ENCODE measurements around the gene SOS1.
A peak's percentile ranks its signal among the peaks of the same experiment; 100 is the strongest.
"Not testable (repeated sequence)": the region's sequence is repeated elsewhere in the genome, so short reads cannot be mapped to it uniquely, and the experiment has no call there.

SOS1 gene

DNA sequence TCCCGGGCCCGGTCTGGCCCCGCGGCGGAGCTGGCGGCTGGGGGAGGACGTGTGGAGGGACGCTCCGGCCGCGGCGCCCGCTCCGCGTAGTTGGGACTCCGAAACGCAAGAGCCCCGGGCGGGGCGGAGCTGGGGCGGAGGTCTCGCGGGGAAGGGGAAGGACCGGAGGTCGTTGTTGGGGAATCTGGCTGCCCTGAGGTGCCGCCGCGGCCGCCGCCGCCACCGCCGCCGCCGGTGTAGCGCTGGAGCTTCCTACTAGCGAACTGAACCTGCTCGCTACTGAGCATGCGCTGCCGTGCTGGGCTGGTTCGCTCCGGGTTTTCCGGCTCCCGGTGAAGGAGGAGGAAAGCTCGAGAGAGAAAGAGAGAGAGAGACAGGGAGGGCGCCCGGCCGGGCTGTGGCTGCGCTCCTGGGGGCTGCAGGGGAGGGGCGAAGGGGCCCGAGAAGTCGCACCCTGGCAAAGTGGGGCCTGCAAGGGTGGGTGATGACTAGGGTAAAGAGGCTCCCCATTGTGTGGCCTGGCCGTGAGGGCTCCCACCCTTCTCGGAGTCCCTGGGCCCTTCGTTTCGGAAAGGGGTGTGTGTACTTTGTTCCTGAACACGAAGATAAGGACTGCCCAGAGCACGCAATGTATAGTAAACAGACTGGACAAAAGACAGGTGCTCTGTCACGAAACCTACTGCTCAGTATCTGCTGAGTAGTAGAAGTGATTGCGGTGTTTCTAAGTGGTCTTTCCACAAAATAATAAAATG lies at the start of gene SOS1:
Gene SOS1 (minus strand): TSS at position 281 of the 752 bp plus-strand sequence. CDS start 629 bp downstream, outside the sequence.
- peak; percentile 93 for DNase-seq

DNA sequence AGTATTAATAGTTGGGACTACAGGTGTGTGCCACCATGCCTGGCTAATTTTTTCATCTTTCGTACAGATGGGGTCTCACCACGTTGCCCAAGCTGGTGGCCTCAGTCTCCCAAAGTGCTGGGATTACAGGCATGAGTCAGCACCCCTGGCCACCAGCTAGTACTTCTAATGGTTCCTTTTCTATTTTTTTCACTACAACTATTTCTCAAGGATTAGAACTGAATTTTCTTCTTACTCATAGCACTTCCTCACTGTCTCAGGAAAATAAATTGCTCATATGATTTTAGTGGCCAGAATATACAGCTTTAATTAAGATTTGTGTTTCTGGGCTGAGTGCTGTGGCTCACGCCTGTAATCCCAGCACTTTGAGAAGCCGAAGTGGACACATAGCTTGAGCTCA lies 43.2 kb upstream of the SOS1 start:
- no peak for DNase-seq

DNA sequence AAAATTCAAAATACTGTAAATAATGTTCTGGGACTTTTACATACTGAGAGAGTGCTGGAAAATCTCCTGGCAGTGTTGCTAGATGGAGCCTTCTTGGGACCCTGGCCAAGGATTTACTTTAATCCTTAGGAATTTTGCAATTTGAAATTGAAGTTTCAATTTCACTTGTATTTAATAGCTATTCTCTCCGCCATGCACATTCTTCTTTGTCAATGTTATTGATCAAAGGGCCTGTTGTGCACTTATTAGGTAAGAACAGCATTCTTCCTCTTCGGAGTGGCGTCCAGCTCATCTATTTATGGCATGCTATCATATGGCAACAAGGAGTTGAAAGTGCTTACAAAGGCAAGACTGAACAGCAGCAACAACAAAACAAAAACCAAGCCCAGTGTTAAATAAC lies 40.1 kb upstream of the SOS1 start:
- no peak for DNase-seq

DNA sequence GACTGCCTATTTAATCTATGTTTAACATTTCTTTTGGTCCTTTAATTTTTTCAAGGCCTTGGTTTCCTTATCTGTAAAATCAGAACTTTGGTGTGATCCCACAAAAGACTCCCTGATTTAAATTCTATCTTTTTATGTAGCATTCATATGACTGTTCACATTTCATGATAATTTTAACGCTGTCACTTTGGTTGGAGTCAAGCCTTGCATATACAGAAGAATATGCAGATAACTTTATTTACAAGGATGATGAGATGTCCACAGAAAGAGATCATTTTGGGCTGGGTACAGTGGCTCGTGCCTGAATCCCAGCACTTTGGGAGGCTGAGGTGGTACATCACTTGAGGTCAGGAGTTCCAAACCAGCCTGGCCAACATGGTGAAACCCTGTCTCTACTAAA lies 38.4 kb upstream of the SOS1 start:
- no peak for DNase-seq

DNA sequence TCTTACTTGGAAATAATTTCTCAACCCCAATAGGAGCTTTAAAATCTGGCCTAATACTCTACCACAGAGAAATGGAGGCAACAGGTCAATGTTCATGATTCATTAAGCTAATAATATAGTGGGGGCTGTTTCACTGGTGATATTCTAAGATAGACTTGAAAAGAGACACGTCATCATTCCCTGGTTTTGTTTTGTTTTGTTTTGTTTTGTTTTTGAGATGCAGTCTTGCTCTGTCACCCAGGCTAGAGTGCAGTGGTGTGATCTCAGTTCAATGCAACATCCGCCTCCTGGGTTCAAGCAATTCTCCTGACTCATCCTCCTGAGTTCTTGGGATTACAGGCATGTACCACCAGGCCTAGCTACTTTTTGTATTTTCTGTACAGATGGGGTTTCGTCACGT lies 37.5 kb upstream of the SOS1 start:
- DNase-seq, result no peak

DNA sequence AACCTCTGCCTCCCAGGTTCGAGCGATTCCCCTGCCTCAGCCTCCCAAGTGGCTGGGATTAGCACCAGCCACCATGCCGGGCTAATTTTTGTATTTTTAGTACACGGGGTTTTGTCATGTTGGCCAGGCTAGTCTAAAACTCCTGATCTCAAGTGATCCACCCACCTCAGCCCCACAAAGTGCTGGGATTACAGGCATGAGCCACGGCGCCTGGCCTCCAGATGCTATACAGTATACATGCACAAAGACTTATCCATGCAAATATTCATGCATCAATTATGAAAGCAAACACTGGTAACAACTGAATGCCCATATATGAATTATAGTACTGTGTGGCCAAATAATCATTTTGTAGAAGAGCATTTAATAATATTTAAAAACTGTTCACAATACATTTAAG lies 36.0 kb upstream of the SOS1 start:
- DNase-seq, result no peak

DNA sequence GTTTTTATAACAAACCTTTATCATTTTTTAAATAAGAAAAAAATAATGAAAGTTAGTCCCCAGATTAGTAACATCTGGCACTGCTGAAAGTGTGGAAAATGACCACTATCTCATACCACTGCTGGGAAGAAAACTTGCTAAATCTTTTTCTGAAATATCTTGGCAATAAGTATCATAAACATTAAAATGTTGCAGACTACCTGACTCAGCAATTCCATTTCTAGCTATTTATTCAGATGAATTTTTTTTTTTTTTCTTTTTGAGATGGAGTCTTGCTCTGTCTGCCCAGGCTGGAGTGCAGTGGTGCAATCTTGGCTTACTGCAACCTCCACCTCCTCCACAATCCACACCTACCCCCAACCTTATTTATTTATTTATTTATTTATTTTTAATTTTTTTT lies 35.3 kb upstream of the SOS1 start:
- no peak for DNase-seq

DNA sequence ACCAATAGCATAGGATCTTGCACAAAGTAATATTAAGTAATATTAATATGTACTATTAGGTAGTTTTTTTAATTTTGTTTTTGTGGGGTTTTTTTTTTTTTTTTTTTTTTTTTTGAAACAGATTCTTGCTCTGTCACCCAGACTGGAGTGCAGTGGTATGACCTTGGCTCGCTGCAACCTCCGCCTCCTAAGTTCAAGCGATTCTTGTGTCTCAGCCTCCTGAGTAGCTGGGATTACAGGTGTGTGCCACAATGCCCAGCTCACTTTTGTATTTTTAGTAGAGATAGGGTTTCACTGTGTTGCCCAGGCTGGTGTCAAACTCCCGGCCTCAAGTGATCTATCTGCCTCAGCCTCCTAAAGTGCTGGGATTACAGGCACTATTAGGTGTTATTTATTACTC lies 34.7 kb upstream of the SOS1 start:
- not testable (repeated sequence) for DNase-seq

DNA sequence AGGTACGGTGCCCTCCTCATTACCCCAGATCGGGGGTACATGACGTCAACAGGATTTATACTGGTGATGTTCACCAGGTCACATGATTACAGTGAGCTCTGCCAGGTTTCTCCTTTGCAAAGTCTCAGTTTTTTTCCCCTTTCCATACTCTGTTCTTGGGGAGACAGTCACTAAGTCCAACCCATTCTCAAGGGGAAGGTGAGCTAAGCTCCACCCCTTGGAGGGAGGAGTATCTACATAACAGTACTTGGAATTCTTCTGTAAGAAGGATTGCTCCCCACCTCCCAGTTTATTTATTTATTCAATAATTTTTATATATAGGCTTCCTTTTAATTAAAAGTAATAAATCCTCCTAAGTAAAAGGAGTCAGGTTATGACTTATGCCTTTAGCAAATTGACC lies 34.1 kb upstream of the SOS1 start:
- no peak for DNase-seq

DNA sequence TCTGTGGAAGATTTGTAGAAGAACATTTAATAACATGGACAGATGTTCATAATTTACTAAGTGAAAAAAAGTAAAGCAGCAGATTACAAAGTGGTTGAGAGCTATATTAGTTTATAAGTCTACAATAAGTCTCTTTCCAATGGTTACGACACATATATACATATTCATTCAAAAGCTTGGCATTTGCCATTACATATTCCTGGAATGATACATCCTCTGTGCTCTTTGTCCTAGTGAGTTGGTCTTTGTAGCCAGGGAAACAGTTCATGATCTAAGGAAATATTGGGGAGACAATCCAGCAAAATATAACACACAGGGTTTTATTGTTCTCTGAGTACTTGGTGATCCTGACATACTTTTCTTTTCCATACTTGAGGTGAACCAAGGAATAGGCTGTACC lies 32.5 kb upstream of the SOS1 start:
- DNase-seq, result no peak

DNA sequence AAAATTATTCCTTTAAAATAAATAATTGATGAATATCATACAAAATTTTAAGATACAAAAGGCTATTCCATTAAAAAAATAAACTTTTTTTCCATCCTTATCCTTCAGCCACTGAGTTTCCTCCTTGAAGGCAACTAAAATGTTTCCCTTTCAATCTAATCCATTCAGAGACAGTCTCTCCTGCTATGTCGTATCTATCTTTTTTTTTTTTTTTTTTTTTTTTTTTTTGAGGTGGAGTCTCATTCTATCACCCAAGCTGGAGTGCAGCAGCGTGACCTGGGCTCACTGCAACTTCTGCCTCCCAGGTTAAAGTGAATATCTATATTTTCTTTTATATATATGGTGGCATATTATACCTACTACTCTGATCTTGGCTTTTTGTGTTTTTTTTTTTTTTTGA lies 31.7 kb upstream of the SOS1 start:
- no peak for DNase-seq

DNA sequence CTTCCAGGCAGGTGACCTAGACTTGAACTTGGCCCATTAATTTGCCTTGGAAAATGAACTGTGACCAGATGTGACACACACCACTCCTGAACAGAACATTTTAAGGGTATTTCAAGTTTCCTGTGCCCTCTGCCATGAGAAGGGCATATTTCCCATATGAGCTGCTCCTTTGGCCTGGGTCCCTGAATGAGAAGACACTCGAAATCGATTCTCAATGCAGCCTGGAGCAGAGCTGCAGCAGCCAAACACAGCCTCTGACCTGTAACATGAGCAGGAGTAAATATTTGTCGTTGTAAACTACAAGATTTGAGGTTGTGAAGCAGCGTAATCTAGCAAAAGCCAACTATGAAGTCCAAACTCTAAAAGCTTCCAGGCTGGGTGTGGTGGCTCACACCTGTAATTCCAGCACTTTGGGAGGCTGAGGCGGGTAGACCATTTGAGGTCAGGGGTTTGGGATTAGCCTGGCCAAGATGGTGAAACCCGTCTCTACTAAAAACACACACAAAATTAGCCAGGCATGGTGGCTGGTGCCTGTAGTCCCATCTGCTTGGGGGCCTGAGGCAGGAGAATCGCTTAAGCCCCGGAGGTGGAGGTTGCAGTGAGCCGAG lies 30.1 kb upstream of the SOS1 start:
- no peak for DNase-seq

DNA sequence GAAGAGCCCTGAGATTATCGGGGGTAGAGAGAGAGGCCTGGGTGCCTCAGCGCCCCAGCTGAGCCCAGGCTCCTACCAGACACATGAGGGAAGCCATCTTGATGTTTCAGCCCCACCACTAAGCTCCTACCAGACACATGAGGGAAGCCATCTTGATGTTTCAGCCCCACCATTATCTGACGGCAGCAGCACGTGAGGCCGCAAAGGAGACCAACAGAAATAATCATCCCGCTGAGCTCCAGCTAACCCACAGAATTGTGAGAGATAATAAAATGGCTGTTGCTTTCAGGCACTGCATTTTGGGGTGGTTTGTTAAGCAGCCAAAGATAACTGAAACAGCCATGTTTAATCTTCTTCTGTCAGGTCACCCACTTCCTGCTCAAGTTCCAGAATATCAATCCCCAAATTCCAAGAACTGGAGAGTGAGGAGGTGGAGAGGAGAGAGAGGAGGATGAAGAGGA lies 29.3 kb upstream of the SOS1 start:
- no peak for DNase-seq

DNA sequence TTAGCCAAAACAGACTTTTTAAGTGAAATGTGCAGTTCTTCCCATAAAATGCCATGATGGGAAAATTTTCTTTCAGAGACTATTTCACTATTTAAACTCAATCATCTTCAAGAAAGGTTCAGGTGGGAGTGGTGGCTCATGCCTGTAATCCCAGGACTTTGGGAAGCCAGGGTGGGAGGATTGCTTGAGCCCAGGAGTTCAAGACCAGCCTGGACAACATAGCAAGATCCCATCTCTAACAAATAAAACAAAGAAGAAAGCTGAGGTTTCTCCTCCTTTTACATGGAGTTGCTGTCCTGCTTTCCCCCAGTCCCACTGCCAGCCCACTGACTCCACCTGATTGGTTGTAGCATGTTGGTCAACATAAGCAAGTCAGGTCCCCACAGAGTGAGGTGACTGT lies 25.8 kb upstream of the SOS1 start:
- DNase-seq, result no peak

DNA sequence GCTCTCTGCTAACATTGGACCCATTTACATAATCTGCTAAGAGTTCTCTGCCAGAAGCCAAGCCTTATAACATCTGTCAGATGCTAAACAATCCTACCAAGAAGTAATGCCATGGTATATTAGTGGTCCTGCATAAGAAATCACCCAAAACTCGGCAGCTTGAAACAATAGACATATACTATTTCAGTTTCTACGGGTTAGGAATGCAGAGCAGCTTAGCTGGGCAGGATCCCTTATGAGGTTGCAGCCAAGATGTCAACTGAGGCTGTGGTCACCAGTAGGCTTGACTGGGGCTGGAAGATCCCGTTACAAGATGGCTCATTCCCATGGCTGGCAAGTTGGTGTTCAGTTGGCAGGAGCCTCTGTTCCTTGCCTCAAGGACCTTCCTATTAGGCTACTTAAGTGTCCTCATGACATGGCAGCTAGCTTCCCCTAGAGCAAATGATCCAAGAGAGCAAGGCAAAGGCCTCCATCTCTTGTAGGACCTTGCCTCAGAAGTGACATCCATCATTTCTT lies 25.1 kb upstream of the SOS1 start:
- DNase-seq, result no peak

DNA sequence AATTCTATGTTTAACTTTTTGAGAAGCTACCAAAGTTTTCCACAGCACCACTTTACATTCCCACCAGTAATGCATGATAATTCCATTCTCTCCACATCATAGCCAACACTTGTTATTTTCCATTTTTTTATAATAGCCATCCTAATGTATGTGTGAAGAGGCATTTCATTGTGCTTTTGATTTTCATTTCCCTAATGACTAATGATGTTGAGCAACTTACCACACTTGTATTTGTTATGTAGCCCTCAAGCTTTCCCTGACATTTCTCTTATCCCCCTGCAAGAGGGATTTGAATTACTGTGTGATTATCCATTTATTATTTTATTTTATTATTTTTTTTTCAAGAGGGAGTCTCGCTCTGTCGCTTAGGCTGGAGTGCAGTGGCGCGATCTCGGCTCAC lies 23.6 kb upstream of the SOS1 start:
- DNase-seq, result no peak

DNA sequence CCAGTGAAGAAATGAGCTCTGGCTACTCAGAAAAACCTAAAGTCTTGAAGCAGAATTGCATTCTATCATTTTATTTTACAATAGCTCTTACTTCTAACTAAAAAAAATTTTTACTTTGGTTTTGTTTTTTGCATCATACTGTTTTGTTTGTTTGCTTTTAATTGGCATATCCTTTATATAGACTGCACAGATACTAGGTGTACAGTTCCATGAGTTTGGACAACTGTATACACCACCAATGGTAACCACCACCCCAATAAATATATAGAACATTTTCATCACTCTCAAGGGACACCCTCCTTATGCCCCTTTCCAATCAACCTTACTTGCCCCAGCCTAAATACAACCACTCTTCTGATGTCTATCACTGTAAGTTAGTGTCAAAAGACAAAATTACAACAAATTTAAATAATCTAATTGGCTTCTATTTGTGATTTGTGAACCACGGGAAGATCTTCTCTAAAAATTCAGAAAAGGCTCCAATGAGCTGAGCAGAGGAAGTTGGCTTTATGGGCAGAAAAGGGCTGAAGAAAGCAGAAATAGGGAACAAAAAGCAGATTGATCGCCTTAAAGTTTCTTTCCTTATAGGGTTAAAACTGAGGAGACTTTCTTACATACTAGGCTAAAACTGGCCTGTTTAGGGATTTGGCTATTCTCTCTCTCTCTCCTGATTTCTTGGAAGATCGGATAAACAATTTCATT lies 22.2 kb upstream of the SOS1 start:
- no peak for DNase-seq

DNA sequence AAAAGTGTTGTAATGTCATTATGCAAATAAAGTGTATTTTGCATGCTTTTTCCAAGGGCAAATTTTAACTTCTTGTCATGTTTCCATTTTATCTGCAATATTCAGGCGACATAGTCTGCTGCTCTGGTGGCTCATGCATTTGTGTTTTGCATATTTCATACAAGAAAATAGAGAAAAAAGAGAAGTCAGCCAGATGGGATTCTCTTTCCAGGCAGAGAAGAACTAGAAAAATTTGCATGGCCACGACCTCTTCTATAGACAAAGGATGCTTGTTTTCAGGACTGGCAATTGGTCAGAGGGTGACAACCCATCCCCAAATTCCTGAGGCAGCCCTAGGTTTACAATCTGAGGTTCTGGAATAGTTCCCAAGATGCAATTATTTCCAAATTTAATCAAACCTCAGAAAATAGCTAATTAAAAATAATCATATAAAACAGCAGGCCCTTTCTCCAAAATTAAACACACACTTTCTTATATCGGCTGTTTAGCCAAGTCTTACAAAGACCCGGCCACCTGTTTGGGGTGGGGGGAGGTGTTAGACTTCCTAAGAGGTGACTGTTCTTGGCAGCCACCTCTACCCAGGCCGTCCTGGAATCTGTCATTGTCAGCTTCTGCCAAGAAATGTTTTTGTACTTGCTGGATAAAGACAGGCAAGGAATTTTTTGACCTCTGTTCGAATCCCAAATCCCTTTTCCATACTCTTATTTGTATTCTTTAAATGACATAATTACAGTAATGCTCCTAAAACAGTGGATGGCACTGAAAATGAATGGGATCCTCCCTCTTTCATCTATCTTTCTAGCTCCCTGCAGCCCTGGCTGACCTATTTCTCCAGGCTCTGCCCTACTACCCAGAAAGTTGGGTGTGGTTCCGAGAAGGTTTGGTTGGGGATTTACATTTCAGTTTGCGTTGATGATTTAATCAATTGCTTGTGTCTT lies 20.8 kb upstream of the SOS1 start:
- no peak for DNase-seq

DNA sequence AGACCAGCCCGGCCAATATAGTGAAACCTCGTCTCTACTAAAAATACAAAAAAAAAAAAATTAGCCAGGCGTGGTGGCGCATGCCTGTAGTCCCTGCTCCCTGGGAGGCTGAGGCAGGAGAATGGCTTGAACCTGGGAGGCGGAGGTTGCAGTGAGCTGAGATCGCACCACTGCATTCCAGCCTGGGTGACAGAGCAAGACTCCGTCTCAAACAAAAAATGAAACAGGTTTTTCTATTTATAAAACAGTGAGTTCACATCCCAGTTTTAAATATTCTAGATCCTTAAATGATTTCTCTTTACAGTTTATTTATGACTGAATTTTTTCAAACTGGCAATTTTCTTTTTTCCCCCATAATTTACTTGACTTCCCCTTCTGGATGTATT lies 20.1 kb upstream of the SOS1 start:
- DNase-seq, result not testable (repeated sequence)

DNA sequence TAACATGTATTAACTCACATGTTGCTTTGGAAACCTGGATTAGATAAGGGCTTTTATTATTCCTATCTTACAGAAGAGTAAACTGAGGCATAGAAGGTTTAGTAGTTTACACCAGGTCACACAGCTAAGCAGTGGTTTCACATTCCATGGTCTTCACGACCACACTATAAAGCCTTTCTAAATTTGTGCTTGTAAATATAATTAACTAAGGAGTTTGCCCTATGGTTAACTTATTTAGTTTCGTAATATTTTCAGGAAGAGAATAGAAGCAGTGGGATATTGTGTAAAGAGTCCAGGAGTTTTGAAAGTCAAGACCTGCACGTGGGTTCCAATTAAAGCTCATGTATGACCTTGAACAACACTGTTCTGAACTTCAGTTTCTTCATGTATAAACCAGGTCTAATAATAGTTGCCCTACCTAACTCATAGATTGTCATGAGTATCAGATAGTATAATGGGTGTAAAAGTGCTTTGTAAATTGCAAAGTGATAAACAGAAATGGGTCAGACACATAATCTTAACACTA lies 19.5 kb upstream of the SOS1 start:
- DNase-seq, result no peak

DNA sequence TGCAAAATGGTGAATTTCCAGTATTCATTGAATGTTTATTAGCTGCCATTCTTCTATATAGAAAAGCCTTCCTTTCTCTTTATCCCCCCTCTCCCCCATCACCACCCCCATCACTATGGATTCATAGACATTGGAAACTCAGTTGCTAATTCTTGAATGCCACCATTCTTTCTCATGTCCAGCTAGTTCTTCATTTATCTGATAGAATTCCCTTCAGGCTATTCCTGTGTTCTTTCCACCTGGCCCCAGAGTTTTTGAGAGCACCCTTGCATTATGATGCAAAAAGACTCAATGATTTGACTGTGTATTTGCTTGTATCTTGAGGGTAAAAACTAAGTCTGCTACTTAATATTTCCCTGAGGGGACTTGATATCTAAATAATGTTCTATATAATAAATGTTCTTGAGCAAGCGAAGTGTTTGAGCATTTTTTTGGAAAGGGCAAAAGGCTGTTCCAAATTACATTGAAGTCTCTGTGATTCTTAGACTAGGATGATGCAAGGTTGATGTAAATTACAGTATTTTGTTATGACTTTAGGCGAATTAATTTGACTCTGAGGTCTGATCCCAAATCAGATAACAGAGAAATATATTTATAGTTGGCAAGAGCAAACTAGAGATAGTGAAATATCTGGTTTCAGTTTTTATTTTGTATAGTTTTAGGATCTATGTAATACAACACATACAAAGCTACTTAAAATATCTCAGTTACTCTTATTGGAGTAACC lies 18.8 kb upstream of the SOS1 start:
- DNase-seq, result no peak

DNA sequence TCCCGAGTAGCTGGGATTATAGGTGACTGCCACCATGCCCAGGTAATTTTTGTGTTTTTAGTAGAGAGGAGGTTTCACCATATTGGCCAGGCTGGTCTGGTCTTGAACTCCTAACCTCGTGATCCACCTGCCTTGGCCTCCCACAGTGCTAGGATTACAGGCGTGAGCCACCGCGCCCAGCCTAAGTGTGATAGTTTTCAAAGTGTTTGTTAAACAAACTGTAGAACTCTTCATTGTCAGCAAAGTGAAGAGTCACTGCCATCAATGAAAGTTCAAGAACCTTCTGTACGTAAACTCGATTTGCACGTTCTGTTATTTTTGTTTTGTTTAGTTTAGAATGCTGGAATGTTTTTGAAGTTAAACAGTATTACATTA lies 18.0 kb upstream of the SOS1 start:
- DNase-seq, result no peak

All from CD4-positive, alpha-beta T cell treated with Interleukin-15 for 1 hour (primary cell).